ENCODE data around the gene EPHA3.

The EPHA3 gene

DNA sequence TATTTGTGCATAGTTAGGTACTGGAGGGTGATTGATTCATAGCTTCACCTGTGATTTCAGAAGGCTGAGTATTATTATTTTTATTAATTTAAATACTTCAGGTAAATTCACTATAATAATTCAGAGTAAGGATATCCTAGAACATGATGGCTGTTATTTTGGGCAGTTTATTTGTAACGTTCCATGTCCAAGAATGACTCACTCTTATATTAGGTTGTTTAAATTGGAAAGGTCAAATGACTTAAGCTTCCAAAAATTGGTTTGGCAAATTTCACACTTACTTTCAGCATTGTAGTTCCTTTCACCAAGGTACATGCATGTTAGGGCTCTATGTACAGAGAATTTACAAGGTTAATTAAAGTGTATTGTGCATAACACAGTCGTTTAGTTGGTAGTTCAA is 120.2 kb downstream of the EPHA3 start:
- in situ Hi-C loops (cut with MboI; ENCODE audit: low pct_unique_long_range_greater_than_20kb, low sequenced_read_pairs, unreplicated experiment) = no loop called here
- DNase-seq (ENCODE audit: low spot score) = no peak
- TF ChIP-seq, protein P1, sequence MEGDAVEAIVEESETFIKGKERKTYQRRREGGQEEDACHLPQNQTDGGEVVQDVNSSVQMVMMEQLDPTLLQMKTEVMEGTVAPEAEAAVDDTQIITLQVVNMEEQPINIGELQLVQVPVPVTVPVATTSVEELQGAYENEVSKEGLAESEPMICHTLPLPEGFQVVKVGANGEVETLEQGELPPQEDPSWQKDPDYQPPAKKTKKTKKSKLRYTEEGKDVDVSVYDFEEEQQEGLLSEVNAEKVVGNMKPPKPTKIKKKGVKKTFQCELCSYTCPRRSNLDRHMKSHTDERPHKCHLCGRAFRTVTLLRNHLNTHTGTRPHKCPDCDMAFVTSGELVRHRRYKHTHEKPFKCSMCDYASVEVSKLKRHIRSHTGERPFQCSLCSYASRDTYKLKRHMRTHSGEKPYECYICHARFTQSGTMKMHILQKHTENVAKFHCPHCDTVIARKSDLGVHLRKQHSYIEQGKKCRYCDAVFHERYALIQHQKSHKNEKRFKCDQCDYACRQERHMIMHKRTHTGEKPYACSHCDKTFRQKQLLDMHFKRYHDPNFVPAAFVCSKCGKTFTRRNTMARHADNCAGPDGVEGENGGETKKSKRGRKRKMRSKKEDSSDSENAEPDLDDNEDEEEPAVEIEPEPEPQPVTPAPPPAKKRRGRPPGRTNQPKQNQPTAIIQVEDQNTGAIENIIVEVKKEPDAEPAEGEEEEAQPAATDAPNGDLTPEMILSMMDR (IDR thresholded peaks at IDR 0.05; ENCODE audit: extremely low read depth, insufficient read depth, missing control alignments) = no peak

DNA sequence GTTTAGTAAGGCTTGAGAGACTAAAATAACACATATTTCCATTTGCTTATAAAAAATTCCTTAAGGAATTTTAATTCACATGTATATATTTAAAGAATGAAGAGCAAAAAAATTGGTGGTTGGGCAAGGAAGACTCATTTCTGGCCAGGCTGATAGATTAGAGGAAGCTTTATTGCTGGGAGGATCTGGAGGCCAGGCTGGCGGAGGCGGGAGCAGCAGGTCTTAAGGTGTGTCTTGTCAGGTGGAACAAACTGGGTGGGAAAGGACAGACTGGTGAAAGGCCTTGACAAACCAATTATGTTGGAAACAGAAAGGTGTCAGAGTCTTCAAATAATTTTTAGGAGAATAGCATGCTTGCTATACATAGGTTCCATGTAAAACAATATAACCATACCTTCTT is 124.7 kb downstream of the EPHA3 start:
- TF ChIP-seq, protein P1 (IDR thresholded peaks at IDR 0.05; ENCODE audit: extremely low read depth, insufficient read depth, missing control alignments) = no peak
- no peak for DNase-seq (ENCODE audit: low spot score)
- in situ Hi-C loops (cut with MboI; ENCODE audit: low pct_unique_long_range_greater_than_20kb, low sequenced_read_pairs, unreplicated experiment) = no loop called here

DNA sequence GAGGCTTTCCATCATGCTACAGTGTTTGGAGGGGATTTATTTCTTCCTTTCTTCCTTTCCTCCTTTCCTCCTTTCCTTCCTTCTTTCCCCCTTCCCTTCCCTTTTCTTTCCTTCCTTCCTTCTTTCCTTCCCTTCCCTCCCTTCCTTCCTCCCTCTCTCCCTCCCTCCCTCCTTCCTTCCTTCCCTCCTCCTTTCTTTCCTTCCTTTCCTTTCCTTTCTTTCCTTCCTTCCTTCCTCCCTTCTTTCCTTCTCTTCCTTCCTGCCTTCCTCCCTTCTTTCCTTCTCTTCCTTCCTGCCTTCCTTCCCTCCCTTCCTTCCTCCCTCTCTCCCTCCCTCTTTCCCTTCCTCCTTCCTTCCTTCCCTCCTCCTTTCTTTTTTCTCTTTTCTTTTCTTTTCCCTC is 127.2 kb downstream of the EPHA3 start:
- no peak for DNase-seq (ENCODE audit: low spot score)
- TF ChIP-seq, protein P1 (IDR thresholded peaks at IDR 0.05; ENCODE audit: extremely low read depth, insufficient read depth, missing control alignments) = no peak
- in situ Hi-C loops (cut with MboI; ENCODE audit: low pct_unique_long_range_greater_than_20kb, low sequenced_read_pairs, unreplicated experiment) = no loop called here

DNA sequence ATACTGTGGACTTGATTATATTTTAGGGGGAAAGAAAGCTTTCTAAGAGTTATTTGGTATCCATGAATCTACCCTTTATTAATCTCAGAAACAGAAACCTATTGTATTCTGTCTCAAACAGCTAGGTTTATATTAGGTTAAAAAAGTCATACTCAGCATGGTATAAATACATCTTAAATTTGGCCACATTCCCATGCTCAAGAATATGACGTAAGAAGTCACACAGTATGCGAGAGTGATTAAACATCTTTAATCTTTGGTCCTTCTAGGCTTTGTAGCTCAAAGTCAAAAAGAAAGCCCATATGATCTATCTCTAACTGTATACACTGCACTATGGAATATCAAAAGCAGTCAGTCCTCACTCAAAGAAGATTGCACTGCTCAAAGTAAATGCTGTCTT is 131.4 kb downstream of the EPHA3 start:
- in situ Hi-C loops (cut with MboI; ENCODE audit: low pct_unique_long_range_greater_than_20kb, low sequenced_read_pairs, unreplicated experiment) = no loop called here
- TF ChIP-seq, protein P1 (IDR thresholded peaks at IDR 0.05; ENCODE audit: extremely low read depth, insufficient read depth, missing control alignments) = no peak
- DNase-seq (ENCODE audit: low spot score) = no peak

DNA sequence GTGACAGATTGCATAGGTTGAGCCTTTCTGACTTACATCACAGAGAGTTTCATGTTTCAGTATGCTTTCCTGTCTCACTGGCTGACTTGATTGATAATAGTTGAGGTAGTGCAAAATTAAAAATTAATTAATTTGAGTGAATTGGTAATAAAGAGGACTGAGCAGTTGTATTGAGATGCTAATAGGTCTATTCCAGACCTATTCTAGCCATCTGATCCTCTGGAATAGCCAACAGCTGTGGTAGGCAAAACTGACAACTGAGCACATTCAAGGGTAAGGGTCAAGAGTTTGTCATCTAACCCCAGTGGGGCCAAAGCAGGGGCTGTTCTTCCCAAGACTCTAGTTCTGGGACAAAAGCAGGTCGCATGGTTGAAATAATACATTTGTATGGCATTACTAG is 132.4 kb downstream of the EPHA3 start:
- DNase-seq (ENCODE audit: low spot score) = no peak
- TF ChIP-seq, protein P1 (IDR thresholded peaks at IDR 0.05; ENCODE audit: extremely low read depth, insufficient read depth, missing control alignments) = no peak
- in situ Hi-C loops (cut with MboI; ENCODE audit: low pct_unique_long_range_greater_than_20kb, low sequenced_read_pairs, unreplicated experiment) = no loop called here

DNA sequence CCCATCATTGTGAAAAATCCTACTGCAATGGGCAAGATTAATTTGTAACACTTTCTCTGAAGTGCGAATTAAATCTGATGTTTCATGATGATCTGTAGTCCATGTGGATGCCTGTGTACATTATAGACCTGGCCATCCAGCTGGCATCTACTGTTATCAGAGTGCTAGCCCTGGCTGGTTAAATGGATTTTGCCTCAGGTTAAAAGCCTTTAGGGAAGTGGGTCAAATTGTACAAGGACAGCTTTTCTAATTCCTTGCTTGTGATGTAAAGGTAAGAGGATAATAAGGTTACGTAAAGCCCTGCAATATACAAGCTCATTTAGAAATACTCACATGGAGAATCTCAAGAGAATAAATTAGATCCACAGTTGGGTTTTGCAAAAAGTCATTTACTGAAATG is 138.2 kb downstream of the EPHA3 start:
- TF ChIP-seq, protein P1 (IDR thresholded peaks at IDR 0.05; ENCODE audit: extremely low read depth, insufficient read depth, missing control alignments) = no peak
- DNase-seq (ENCODE audit: low spot score) = no peak
- in situ Hi-C loops (cut with MboI; ENCODE audit: low pct_unique_long_range_greater_than_20kb, low sequenced_read_pairs, unreplicated experiment) = no loop called here

DNA sequence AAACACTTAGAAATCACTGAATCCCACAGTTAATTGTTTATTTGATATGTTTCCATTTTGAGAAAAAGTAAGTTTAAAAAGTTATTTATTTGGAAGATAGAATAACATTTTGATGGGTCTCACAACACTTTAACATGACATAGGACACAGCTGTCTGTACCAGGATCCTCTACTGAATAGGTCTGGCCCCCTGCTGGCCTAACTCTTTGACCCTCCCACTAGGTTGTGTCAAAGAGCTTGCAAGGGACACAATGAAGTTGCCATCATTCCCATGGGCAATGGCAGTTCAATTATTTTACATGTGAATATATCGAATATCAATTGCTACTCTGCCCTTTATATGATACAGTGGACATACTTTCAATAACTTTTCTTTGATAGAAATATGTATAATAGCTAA is 138.9 kb downstream of the EPHA3 start:
- DNase-seq (ENCODE audit: low spot score) = no peak
- TF ChIP-seq, protein P1 (IDR thresholded peaks at IDR 0.05; ENCODE audit: extremely low read depth, insufficient read depth, missing control alignments) = no peak
- in situ Hi-C loops (cut with MboI; ENCODE audit: low pct_unique_long_range_greater_than_20kb, low sequenced_read_pairs, unreplicated experiment) = no loop called here

Data from GM13977 (cell line).